Measurements from ENCODE around the gene STARD10. TPM values are rescaled to one million over a fixed set of nuclear protein-coding genes. Genes with fewer than 3 reads are reported as not detected.

STARD10 gene
- total RNA-seq, 2 experiments from 2014 or later, result 10.4 to 12.9 TPM

- H3K9me3 ChIP-seq (ENCODE audit: low read length), result no peaks in the 10 kb centered on the region
- no peak for TF ChIP-seq EZH2phosphoT487 (IDR thresholded peaks at IDR 0.05; ENCODE audit: borderline replicate concordance, low read depth, low read length)
- no peak for TF ChIP-seq CTCF (conservative IDR thresholded peaks at IDR 0.05; ENCODE audit: low read length)
- no peaks in the 10 kb centered on the region for H4K20me1 ChIP-seq (ENCODE audit: insufficient read depth, low read length)
- no peaks in the 10 kb centered on the region for H3K9me2 ChIP-seq (ENCODE audit: insufficient read depth, low read length)
- intact Hi-C loops (cut with micrococcal nuclease; ENCODE audit: unreplicated experiment), result no loop called here
- DNase-seq (ENCODE audit: low spot score), result no peak
- H3K36me3 ChIP-seq (ENCODE audit: insufficient read depth, low read length), result peaks cover 98% of the 10 kb centered on the region
- CTCF ChIA-PET (ENCODE audit: unreplicated experiment), result no interaction called here
- no peak overlapping the region for H3K4me3 ChIP-seq (ENCODE audit: low read depth, low read length, poor library complexity, severe bottlenecking)
- H2AFZ ChIP-seq (ENCODE audit: low read length), result no peak overlapping the region
- no peak overlapping the region for H3K4me2 ChIP-seq (ENCODE audit: low read length)
- no TSS peak for BruUV-seq (replicated peaks)
- no peaks in the 10 kb centered on the region for H3K79me2 ChIP-seq (ENCODE audit: insufficient read depth, low read depth, low read length)
- H3K4me1 ChIP-seq (ENCODE audit: insufficient read depth, low read length, poor library complexity, severe bottlenecking), result no peaks in the 10 kb centered on the region
- POLR2A ChIA-PET, result interaction anchor here (0.5 to 1.1 kb wide), 2 partner anchors 8 to 26 kb away, joined by 3 to 6 read pairs; no protein-coding TSS in a partner anchor
- H3K27ac ChIP-seq (ENCODE audit: low read depth, low read length, poor library complexity, severe bottlenecking), result no peak overlapping the region
Observed at GRCh38 chr11:72842126-72842525, 48.3 kb upstream of the STARD10 start.

- intact Hi-C loops (cut with micrococcal nuclease; ENCODE audit: unreplicated experiment), result no loop called here
Observed at GRCh38 chr11:72841397-72841796, 47.5 kb upstream of the STARD10 start.

More at GRCh38 chr11:72841397-72841796, 47.5 kb upstream of the STARD10 start:
- Histone ChIP-seq H3K79me2 (ENCODE audit: insufficient read depth, low read depth, low read length) (no peaks in the 10 kb centered on the region), H2AFZ (ENCODE audit: low read length) (no peak overlapping the region), H3K4me3 (ENCODE audit: low read depth, low read length, poor library complexity, severe bottlenecking) (no peak overlapping the region), H3K4me1 (ENCODE audit: insufficient read depth, low read length, poor library complexity, severe bottlenecking) (no peaks in the 10 kb centered on the region), H3K27ac (ENCODE audit: low read depth, low read length, poor library complexity, severe bottlenecking) (no peak overlapping the region), H3K9me3 (ENCODE audit: low read length) (no peaks in the 10 kb centered on the region), H4K20me1 (ENCODE audit: insufficient read depth, low read length) (no peaks in the 10 kb centered on the region), H3K36me3 (ENCODE audit: insufficient read depth, low read length) (peaks cover 97% of the 10 kb centered on the region), H3K4me2 (ENCODE audit: low read length) (no peak overlapping the region), H3K9me2 (ENCODE audit: insufficient read depth, low read length) (no peaks in the 10 kb centered on the region)
- TF ChIP-seq EZH2phosphoT487 (IDR thresholded peaks at IDR 0.05; ENCODE audit: borderline replicate concordance, low read depth, low read length) (no peak), CTCF (conservative IDR thresholded peaks at IDR 0.05; ENCODE audit: low read length) (no peak)
- no peak for DNase-seq (ENCODE audit: low spot score)
- ChIA-PET POLR2A (interaction anchor here (0.5 to 1.1 kb wide), 3 partner anchors 9 to 723 kb away, joined by 3 to 7 read pairs (median 6); no protein-coding TSS in a partner anchor), CTCF (ENCODE audit: unreplicated experiment) (no interaction called here)
- BruUV-seq (replicated peaks), result no TSS peak

Measured in OCI-LY7 (cell line).